ENCODE measurements around the gene TAS2R42.

TAS2R42 gene, protein sequence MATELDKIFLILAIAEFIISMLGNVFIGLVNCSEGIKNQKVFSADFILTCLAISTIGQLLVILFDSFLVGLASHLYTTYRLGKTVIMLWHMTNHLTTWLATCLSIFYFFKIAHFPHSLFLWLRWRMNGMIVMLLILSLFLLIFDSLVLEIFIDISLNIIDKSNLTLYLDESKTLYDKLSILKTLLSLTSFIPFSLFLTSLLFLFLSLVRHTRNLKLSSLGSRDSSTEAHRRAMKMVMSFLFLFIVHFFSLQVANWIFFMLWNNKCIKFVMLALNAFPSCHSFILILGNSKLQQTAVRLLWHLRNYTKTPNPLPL

DNA sequence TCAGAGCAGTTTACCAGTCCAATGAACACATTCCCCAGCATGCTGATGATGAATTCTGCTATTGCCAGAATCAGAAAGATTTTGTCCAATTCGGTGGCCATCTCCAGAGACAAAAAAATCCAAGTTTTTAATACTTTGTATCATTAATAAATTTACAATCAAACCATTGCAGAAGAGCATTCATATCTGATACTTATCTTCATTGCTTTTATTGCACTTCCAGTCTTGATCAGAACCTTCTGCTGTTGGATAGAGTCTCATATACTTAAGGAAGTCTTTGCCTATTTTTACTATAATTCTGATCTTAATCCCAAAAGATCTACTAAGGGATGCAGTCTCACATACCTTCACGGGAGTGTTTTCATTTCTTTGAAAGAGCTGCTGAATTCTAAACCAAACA is at the start of gene TAS2R42:
Gene TAS2R42 (minus strand): TSS at position 101 of the 400 bp plus-strand sequence. CDS start 0 bp downstream, at position 101.
- no peak for DNase-seq

DNA sequence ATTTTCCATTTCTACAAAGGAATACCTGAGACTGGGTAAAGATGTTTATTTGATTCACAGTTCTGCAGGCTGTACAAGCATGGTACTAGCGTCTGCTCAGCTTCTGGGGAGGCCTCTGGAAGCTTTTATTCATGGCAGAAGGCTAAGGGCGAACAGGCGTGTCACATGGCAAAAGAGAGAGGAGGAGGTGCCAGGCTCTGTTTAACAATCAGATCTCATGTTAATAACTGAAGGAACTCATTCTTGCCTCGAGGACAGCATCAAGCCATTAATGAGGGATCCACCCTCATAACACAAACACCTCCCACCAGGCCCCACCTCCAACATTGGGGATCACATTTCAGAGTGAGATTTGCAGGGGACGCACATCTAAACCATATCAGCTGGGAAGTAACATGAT is 46.8 kb upstream of the TAS2R42 start:
- DNase-seq = no peak

DNA sequence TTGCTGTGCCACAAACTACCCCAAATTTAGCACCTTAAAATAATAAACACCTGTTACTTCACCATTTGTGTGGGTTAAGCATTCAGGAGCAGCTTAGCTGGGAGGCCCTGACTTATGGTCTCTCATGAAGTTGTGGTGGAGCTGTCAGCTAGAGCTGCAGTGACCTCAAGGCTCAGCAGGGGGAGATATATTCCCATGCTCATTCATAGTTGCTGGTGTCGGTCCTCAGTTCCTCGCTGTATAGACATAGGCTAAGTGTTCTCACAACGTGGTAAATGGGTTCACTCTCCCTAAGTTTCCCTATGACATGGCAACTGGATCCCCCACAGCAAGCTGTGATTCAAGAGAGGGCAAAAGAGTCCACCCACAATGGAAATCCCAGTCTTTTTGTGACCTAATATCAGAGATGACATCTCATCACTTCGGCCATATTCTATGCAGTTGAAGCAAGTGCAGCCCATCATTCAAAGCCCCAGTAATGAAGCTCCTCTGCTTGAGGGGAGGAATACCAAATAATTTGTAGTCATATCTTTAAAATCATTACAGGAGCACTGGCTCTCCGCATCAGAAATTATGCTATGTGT is 41.7 kb upstream of the TAS2R42 start:
- peak; percentile 59 for DNase-seq

DNA sequence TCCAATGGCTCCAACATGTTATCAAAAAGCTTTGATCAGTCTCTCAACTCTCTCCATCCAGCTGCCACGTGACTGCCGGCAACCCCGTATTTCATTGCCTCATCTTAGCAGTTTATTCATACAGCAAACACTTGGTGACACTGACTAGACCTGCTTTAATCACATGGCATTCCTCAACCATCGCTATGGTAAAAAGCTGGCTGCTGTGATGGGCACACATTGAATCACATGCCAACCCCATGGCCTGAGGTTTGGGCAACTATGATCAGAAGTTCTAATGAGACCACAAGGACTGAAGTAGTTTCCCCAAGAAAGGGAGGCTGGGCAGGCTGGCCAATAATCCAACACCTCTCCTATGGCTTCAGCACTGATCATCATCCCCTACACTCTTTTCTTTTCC is 40.6 kb upstream of the TAS2R42 start:
- no peak for DNase-seq

DNA sequence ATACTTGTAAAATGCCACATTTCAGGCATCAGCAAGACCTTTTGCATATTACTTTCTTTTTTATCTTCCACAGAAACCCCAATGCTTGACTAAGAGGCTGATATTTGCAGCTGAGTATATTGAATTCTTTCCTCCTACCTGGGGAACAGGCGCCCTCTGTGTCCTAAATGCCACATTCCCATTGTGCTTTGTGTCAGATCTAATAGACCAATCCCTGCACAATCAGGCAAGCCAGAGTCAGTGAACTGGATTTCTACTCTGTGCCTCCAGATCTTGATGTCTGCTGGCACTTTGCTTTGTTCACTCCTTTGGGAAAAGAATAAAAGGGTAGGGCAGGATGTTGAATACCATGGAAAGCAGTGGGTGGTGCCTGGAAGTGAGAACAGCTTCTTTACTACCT is 22.4 kb upstream of the TAS2R42 start:
- DNase-seq = no peak

DNA sequence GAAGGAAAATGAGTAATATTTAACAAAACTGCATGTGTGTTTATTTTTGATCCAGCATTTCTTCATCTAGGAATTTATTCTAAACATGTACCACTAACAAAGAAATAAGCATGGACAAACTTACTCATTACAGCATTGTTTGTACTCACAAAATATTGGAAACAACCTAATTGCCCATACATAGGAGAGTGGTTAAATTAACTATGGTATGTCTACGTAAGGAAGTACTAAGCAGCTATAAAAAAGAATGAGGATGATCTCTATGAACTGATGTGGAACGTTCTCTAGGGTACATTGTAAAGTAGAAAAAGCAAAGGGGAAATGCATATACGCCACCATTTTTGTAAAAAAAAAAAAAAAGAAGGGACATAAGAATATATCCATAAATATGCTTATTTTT is 17.4 kb upstream of the TAS2R42 start:
- DNase-seq = no peak

DNA sequence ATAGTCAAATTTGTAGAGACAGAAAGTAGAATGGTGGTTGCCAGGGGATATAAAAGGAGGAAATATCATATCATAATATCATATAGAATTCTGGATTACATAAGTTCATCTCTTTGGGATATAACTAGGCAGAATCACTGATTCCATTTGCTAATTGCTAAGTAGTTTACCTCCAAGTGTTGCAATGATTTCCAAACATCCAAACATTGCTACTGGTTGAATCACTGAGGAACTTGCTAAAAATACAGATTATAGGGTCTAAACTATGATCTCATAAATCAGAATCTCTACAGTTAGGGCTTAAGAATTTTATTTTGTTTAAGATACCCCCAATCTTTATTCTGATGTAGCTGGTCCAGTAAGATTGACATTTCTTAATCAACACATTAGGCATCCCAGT is 16.1 kb upstream of the TAS2R42 start:
- no peak for DNase-seq

DNA sequence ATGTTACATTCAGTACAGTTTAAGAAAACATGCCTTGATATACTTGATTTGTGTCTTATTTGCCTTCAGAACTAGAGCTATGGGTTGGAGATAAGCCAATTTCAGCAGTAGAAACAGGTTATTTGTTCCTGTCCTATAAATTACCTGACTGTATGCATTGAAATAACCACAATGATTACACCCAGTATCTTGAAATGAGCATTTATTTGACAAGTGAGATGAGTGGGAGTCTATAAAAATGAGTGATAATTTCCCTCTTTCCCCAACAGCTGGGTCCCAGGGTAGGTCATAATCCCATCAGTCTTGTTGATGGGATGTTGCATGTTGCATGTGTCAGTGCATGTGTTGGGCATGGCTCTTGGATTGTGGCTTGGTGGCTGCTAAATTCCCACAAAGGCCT is 3.7 kb downstream of the TAS2R42 start:
- DNase-seq = no peak

DNA sequence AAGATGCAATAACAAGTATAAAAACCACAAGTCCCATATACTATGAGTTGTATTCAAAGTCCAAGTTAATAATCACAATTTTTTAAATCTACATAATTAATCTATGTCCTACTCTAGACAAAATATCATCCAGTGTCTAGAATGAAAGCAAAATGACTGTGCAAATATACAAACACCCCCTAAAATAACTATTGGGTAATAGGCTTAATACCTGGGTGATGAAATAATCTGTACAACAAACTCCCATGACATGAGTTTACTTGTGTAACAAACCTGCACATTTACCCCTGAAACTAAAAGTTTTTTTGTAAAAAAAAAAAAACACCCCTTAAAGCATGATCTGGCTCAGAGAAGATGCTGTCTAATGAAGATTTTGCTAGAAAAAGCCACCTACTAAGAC is 4.2 kb downstream of the TAS2R42 start:
- no peak for DNase-seq

DNA sequence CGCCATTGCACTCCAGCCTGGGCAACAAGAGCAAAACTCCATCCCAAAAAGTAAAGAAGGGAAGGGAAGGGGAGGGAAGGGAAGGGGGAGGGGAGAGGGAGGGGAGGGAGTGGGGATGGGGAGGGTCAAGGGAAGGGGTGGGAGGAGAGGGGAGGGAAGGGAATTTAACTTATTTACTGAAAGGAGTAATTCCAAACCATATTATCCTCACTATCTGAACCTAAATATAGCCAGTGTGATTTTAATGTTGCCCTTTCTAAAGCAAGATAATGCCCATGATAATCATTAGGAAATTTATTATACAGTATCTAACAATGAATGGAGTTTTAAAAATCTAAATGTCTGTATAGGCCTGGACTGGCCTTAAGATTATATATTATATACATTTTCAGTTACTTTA is 8.5 kb downstream of the TAS2R42 start:
- no peak for DNase-seq

DNA sequence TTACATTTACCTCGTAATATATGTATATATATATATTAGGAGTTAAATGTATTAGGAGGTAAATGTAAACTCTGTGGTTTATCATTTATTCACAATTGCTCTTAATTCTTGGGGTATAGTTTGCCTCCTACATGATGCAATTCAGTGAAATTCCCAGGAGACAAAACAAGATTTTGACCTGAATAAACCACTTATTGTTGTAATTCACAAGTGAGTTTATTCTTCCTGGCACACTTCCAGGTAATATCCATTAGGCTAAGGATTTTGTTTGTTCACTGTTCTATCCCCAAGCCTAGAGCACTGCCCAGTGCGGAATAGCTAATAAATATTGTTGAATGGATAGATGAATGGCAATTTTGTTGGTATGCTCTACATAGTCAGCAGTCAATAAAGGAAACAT is 12.7 kb downstream of the TAS2R42 start:
- DNase-seq = peak; percentile 65

DNA sequence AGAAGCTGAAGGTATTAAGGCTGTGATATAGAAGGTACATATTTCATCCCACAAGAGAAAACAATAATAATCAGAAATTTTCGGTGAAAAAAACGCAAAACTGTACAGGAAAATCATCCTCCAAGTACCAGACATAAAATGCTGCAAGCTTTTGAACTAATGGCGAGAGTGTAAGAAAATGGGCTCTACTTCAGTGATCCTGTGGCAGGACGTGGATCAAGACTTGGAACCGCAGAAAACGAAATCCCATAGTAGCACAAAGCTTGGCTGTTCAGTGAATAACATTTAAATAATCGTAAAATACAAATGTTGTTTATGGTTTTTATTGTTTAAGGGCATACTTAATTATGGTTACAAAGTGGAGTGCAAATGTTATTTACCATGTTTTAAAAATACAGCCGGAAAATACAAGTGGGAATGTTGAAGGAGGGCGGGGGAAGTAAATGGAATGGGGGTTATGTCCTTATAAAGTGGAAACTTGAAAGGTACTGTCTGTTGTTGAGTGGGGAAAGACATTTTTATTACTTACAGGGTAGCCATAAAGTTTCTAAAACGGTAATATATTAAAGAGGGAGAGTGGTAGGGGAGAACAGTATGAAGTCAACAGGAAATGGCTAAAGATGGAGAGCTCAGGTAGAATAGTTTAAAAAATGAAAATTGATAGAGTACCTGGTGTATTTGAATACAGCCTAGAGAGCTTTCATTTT is 14.6 kb downstream of the TAS2R42 start:
- peak; percentile 59 for DNase-seq

DNA sequence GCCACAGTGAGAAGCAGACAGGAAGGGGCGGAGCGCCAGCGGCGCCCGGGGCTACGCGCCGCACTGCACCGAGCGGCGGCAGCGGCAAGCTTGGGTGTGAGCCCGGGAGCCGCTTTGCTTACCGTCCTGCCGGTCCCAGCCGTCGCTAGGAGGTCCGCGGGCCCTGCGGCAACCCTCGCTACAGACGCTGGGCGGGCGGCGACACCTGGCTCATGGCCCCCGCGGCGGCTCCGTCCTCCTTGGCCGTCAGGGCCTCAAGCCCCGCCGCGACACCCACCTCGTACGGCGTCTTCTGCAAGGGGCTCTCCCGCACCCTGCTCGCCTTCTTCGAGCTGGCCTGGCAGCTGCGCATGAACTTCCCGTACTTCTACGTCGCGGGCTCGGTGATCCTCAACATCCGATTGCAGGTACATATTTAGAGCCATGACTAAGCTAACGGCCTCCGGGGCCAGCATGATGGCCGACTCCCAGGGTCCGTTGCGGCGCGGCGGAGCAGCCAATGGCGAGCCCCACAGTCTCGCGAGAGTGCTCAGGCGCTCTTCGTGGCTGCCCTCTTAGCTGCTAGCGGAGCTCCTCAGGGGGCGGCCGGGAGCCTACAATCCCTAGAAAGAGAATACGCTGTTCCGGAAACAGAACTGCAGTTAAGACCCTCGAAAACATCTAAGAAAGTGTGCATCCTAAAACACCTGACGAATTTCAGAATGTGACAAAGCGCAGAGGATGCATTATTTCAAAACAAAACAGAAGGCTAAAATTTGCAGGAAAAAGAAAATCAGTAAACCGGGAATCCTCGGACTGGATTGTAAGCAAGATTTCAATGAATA is 15.4 kb downstream of the TAS2R42 start, which contains the start of gene SMIM10L1:
Gene SMIM10L1 (plus strand): TSS at position 50 of the 824 bp plus-strand sequence. CDS start 163 bp downstream, at position 213.
- peak; percentile 96 for DNase-seq

DNA sequence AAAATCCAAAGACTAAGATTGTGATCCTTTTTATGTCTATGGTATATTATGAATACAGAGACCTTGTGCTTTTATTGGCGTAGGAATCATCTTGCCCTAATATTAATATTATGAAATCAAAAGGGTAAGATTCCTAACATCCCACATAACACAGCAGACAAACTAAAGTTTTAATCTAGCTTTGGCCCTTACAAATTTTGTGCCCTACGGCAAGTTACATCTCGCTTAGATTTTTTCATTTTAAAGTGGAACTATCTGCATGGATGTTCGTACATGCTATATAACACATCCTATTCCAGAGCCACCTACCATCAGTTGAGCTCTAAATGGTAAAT is 16.0 kb downstream of the TAS2R42 start:
- no peak for DNase-seq

DNA sequence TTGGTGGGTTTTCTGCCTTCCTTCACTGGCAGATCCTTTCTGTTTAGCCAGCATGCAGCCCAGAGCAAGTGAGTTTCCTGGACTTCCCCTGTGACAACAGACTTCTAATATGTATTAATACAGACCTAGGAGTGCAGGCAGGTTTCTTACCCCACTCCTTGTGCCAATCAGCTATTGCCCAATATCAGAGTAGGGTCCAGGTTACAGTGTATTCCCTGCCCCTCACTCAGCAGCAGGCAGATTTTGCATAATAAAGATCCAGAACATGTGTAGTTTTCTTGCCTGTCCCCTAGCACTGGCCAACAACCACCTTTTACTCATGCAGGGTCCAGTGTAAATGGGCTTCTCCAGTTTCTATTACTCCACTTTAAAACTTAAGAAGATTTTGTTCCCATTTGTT is 20.4 kb downstream of the TAS2R42 start:
- no peak for DNase-seq

DNA sequence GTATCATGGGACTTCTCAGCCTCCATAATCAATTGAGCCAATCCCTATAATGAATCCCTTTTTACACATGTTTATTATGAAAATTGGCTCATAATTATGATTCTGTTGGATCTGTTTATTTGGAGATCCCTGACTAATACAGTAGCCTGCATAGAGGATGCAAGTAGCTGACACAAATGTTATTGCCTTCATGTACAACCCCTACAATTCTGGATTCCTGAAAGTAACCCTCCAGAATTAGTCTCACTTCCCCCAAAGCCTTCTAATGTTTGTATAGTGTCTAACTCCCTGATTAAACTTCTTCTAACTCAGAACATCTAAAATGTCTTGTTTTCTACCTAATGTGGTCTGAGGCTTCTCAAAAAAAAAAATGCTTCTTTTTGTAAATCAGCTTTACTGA is 22.4 kb downstream of the TAS2R42 start:
- no peak for DNase-seq

DNA sequence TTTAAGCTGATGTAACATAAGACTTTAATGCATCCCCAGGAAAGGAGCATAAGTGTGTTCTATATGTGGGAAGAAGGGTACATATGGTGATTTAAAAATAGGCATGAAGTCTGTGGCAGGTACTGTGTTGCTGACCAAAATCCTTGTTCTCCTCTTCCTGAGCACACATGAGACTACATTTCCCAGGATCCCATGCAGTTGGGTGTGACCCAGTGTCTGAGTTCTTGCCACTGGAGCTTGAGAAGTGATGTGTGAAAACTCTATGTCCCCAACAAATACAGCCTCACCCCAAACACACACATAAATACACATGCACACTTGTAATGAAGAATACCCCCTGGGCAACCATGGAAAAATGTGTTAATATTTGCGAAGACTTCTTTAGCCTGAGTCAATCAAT is 24.2 kb downstream of the TAS2R42 start:
- no peak for DNase-seq

DNA sequence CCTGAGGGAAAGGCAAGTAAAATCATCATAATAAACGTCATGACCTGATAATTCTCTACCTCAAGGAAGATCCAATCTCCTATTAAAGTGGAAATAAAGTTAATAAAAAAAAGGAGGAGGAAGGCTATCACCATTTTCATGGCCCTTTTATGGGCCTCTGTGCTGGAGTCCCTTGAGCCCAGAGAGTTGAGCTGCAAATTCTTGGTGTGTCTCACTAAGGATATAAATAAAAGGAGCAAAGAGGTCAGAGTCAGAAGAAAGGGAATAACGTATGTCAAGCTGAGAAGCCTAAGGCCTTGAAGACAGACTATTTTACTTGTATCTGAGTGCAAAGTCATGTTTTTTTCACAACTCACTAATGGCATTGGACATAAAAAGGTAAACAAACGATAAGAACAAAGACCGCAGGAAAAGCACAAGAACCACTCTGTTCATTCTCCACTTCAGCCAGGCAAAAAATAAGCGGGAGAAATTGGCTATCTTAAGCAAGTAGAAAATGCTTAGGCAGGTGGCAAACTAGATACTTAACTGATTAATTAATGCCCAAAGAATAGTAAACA is 27.8 kb downstream of the TAS2R42 start:
- no peak for DNase-seq

DNA sequence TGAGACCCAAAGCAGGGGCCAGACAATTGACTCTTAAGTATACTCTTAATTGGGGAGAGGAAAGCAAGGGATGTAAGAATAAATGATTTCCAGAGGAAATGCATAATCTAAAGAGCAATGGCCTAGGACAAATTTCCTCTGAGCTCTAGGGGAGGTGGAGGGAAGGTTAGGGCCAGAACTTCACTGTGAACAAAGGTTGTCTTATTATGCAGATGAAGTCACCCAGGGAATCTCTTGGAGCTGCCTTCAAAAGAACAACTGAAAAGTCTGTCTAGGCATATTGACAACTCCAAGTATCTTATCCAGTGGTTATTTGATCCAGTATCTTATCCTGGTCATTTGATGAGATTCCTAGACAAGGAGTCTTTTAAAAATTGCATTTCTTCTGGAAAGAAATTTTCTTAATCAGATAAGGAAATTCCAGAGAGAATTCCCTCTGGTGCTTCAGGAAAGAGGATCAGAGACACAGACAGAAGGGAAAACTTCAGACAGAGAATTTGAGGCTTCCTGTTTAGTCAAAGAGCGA is 32.3 kb downstream of the TAS2R42 start:
- no peak for DNase-seq

DNA sequence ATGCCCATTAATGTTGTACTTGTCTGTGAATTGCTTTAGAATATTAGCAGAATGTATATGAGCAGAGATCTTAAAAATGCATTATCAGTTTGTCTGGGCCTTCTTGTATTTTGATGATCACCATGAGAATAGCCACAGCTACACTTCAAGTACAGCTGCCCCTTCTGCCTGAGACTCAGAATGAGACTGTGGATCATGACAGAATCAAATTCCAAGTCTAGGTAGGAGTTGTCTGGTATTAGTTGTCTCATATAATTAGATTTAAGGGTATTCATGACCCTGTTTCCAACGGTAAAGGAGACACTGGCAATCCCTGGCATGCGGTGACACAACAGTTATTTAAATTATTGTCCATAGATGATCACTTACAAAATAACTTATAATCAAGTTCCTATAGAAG is 34.0 kb downstream of the TAS2R42 start:
- no peak for DNase-seq

DNA sequence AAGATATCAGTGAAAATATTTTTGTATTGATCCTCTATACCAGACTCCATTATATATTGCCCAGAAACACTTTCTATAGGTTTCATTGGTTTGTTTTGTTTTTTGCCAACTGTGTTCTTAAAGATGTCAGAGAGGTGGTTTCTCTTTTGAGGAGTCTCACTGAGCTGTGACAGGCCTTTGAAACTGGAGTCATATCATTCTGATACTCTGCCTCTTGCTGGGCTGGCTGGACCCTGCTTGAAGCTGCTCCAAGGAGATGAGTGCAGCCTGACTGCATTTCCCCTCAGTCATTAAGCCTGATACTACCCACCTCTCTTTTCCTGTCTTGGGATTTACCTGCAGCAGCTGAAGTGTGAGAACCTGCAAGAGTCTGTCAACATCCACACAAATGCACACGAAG is 35.9 kb downstream of the TAS2R42 start:
- no peak for DNase-seq

DNA sequence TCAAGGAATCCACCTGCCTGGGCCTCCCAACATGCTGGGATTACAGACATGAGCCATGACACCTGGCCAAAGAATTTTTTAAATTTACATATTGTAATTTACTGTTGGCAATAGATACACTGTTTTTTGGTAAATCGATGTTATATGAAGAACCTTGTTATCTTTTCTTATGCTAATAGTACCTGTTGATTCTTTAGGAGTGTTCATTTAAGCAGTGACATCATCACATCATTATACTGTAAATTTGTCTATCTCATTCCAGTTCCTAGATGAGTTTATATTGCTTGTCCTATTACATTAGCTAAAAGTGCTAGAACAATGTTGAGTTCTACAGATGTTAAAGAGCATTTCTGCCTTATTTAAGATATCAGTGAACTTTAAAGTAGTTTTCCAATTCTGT is 39.3 kb downstream of the TAS2R42 start:
- DNase-seq = no peak

DNA sequence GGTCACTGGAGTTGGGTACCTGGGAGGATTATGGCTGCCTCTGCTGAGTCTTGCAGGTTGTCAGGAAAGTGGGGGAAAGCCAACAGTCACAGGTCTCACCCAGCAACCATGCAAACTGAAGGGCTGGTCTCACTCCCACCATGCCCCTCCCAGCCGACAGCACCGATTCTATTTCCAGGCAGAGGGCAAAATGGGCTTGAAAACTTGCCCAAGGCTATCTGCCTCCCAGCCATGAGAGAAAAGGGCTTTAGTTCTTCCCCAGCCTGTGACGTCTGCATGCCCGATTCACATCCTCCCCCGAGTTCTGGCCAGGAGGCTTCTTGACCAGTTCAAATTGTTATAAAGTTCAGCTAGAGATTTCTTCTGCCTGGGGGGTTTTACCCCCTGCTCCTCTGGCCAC is 42.4 kb downstream of the TAS2R42 start:
- no peak for DNase-seq
